IMR-90 (cell line): ENCODE results near the gene GRID1. TPM values are rescaled to one million over a fixed set of nuclear protein-coding genes. Genes with fewer than 3 reads are reported as not detected.

ENCODE experiments used
- ATAC-seq: fragments of 200-7000 bp; cut with Tn5 transposase; 2 replicates; pipeline ENCODE4 v1.9.1; 2020; ENCODE audit warnings: low read depth, mild to moderate bottlenecking, moderate library complexity
- BruUV-seq: library from RNA; stranded (reverse); fragments of 400-500 nt; replicated peaks from 2 replicates; lab custom pipeline; 2021; lab: Mats Ljungman, UMichigan
- CTCF ChIA-PET: fragments of 300-600 bp; formaldehyde crosslinking; extraction: SDS; loops from one replicate; lab custom pipeline; 2021; ENCODE audit warnings: antibody characterized with exemption; lab: Yijun Ruan, JAX
- POLR2A ChIA-PET: fragments of 300-600 bp; sonication (Branson Sonifier 250); formaldehyde crosslinking; loops from one replicate; lab custom pipeline; 2022; ENCODE audit warnings: antibody characterized with exemption; ENCODE audit not compliant: unreplicated experiment; lab: Charles Lee
- DNase-seq: peaks from one replicate; pipeline ENCODE4 v3.0.0; 2013
- H2AFZ ChIP-seq: replicated peaks from 2 replicates; pipeline ENCODE3; 2013; ENCODE audit warnings: low read length, mild to moderate bottlenecking; ENCODE audit not compliant: poor library complexity
- H2AK5ac ChIP-seq: 2 replicates; pipeline ENCODE4 v1.6.1; 2013; ENCODE audit warnings: low read depth, low read length, inconsistent platforms
- H2AK9ac ChIP-seq: replicated peaks from 2 replicates; pipeline ENCODE3; 2013; ENCODE audit warnings: mild to moderate bottlenecking, low read depth, low read length, moderate library complexity; ENCODE audit not compliant: poor library complexity
- H2BK120ac ChIP-seq: 2 replicates; pipeline ENCODE4 v1.6.1; 2013; ENCODE audit warnings: low read depth, low read length, inconsistent platforms
- H2BK15ac ChIP-seq: 3 replicates; pipeline ENCODE4 v1.6.1; 2013; ENCODE audit warnings: low read depth, low read length, inconsistent platforms
- H2BK20ac ChIP-seq: 2 replicates; pipeline ENCODE4 v1.6.1; 2013; ENCODE audit warnings: low read depth, mild to moderate bottlenecking, inconsistent platforms, low read length, moderate library complexity
- H2BK5ac ChIP-seq: 2 replicates; pipeline ENCODE4 v1.6.1; 2013; ENCODE audit warnings: mild to moderate bottlenecking, low read depth, low read length, inconsistent platforms; ENCODE audit not compliant: poor library complexity, severe bottlenecking
- H3K14ac ChIP-seq: replicated peaks from 2 replicates; pipeline ENCODE4 v1.6.1; 2013; ENCODE audit warnings: low read depth, low read length, inconsistent platforms
- H3K18ac ChIP-seq: 2 replicates; pipeline ENCODE4 v1.6.1; 2013; ENCODE audit warnings: low read depth, low read length, control low read depth
- H3K23ac ChIP-seq: 2 replicates; pipeline ENCODE4 v1.6.1; 2013; ENCODE audit warnings: low read depth, low read length, inconsistent platforms
- H3K27ac ChIP-seq: 2 replicates; pipeline ENCODE4 v1.5.1; 2013; ENCODE audit warnings: mild to moderate bottlenecking, control low read depth, low read length; ENCODE audit not compliant: insufficient read depth
- H3K27me3 ChIP-seq: 2 replicates; pipeline ENCODE4 v1.6.1; 2013; ENCODE audit warnings: low read length; ENCODE audit not compliant: control insufficient read depth, insufficient read depth
- H3K36me3 ChIP-seq: 2 replicates; pipeline ENCODE4 v1.6.1; 2013; ENCODE audit warnings: low read length, mixed read lengths; ENCODE audit not compliant: control insufficient read depth, insufficient read depth
- H3K4ac ChIP-seq: 2 replicates; pipeline ENCODE4 v1.6.1; 2013; ENCODE audit warnings: low read depth, low read length, inconsistent platforms
- H3K4me1 ChIP-seq: 2 replicates; pipeline ENCODE4 v1.6.1; 2013; ENCODE audit warnings: low read length, mixed read lengths; ENCODE audit not compliant: control insufficient read depth, insufficient read depth
- H3K4me2 ChIP-seq: 2 replicates; pipeline ENCODE4 v1.6.1; 2013; ENCODE audit warnings: low read depth, mild to moderate bottlenecking, control low read depth, low read length, moderate library complexity
- H3K4me3 ChIP-seq: 2 replicates; pipeline ENCODE4 v1.5.1; 2013; ENCODE audit warnings: low read depth, mild to moderate bottlenecking, control low read depth, low read length, moderate library complexity; ENCODE audit not compliant: insufficient read depth
- H3K56ac ChIP-seq: 2 replicates; pipeline ENCODE4 v1.6.1; 2013; ENCODE audit warnings: low read length, inconsistent platforms; ENCODE audit not compliant: insufficient read depth; ENCODE audit errors: extremely low read depth
- H3K79me1 ChIP-seq, 2 experiments: 2 replicates each; pipeline ENCODE4 v1.6.1; 2013; ENCODE audit warnings: low read length in 2 of 2, inconsistent platforms in 1 of 2, low read depth in 1 of 2
- H3K9ac ChIP-seq: 2 replicates; pipeline ENCODE4 v1.6.1; 2013; ENCODE audit warnings: low read depth, low read length, control low read depth
- H3K9me1 ChIP-seq: 2 replicates; pipeline ENCODE4 v1.6.1; 2013; ENCODE audit warnings: low read length, inconsistent platforms; ENCODE audit not compliant: insufficient read depth
- H3K9me3 ChIP-seq: 2 replicates; pipeline ENCODE4 v1.6.1; 2013; ENCODE audit warnings: low read length; ENCODE audit not compliant: control insufficient read depth, insufficient read depth
- H4K20me1 ChIP-seq: 2 replicates; pipeline ENCODE4 v1.6.1; 2013; ENCODE audit warnings: low read length, inconsistent platforms; ENCODE audit not compliant: insufficient read depth
- H4K5ac ChIP-seq: 2 replicates; pipeline ENCODE4 v1.6.1; 2013; ENCODE audit warnings: mild to moderate bottlenecking, low read depth, low read length, control low read depth
- H4K8ac ChIP-seq, 2 experiments: 2 replicates each; pipeline ENCODE4 v1.6.1; 2013; ENCODE audit warnings: low read depth in 2 of 2, low read length in 2 of 2, control low read depth in 1 of 2, inconsistent platforms in 1 of 2
- H4K91ac ChIP-seq: 2 replicates; pipeline ENCODE4 v1.6.1; 2013; ENCODE audit warnings: low read depth, low read length, inconsistent platforms; ENCODE audit not compliant: insufficient read depth
- BHLHE40 ChIP-seq: fragments of 150-350 bp; IDR thresholded peaks from 2 replicates; pipeline ENCODE4 v1.6.1; 2016; ENCODE audit warnings: mild to moderate bottlenecking, low read depth, low read length
- CEBPB ChIP-seq: IDR thresholded peaks from 2 replicates; pipeline ENCODE4 v1.6.1; 2012; ENCODE audit warnings: low read depth, low read length, improper control_type of control experiment
- CHD1 ChIP-seq: IDR thresholded peaks from 2 replicates; pipeline ENCODE4 v1.6.1; 2012; ENCODE audit warnings: low read depth, low read length, improper control_type of control experiment
- CTCF ChIP-seq: conservative IDR thresholded peaks from 2 replicates; pipeline ENCODE4 v1.5.1; 2012; ENCODE audit warnings: mild to moderate bottlenecking, low read depth, low read length, improper control_type of control experiment
- ELK1 ChIP-seq: fragments of 150-350 bp; IDR thresholded peaks from 2 replicates; pipeline ENCODE4 v1.6.1; 2016; ENCODE audit warnings: low read depth, mild to moderate bottlenecking, low read length, moderate library complexity, borderline replicate concordance
- FOS ChIP-seq: fragments of 150-350 bp; IDR thresholded peaks from 2 replicates; pipeline ENCODE4 v1.6.1; 2016; ENCODE audit warnings: low read depth, low read length
- MAFK ChIP-seq: IDR thresholded peaks from 2 replicates; pipeline ENCODE4 v1.6.1; 2012; ENCODE audit warnings: low read depth, low read length, improper control_type of control experiment
- MAZ ChIP-seq: IDR thresholded peaks from 2 replicates; pipeline ENCODE4 v1.6.1; 2012; ENCODE audit warnings: low read depth, mild to moderate bottlenecking, low read length, improper control_type of control experiment, moderate library complexity, borderline replicate concordance
- MXI1 ChIP-seq: IDR thresholded peaks from 2 replicates; pipeline ENCODE4 v1.6.1; 2012; ENCODE audit warnings: low read depth, mild to moderate bottlenecking, low read length, moderate library complexity, borderline replicate concordance
- NFE2L2 ChIP-seq: fragments of 150-350 bp; IDR thresholded peaks from 2 replicates; pipeline ENCODE4 v1.6.1; 2016; ENCODE audit warnings: low read depth, mild to moderate bottlenecking, low read length
- POLR2A ChIP-seq: IDR thresholded peaks from 2 replicates; pipeline ENCODE4 v1.6.1; 2012; ENCODE audit warnings: mild to moderate bottlenecking, low read depth, low read length
- RAD21 ChIP-seq: IDR thresholded peaks from 2 replicates; pipeline ENCODE4 v1.6.1; 2012; ENCODE audit warnings: low read length, improper control_type of control experiment
- RCOR1 ChIP-seq: IDR thresholded peaks from 2 replicates; pipeline ENCODE4 v1.6.1; 2012; ENCODE audit warnings: mild to moderate bottlenecking, low read length, improper control_type of control experiment; ENCODE audit not compliant: insufficient replicate concordance
- SMC3 ChIP-seq: fragments of 150-350 bp; IDR thresholded peaks from 2 replicates; pipeline ENCODE4 v1.6.1; 2016; ENCODE audit warnings: low read depth, mild to moderate bottlenecking, antibody characterized with exemption, low read length, moderate library complexity
- USF2 ChIP-seq: fragments of 150-350 bp; IDR thresholded peaks from 2 replicates; pipeline ENCODE4 v1.6.1; 2017; ENCODE audit warnings: mild to moderate bottlenecking, antibody characterized with exemption, low read length, low read depth
- WGBS, 2 experiments: methylation state at CpG; one replicate each; pipeline versions ENCODE4 v1.1.5 to v1.1.7; 2013; ENCODE audit warnings: missing lambda C conversion rate in 2 of 2; ENCODE audit not compliant: insufficient read length in 1 of 2; ENCODE audit errors: extremely low coverage in 2 of 2; 5-methylcytosine and 5-hydroxymethylcytosine counted together
- dilution Hi-C: fragments of 300-500 bp; cut with HindIII; formaldehyde crosslinking; loops from one replicate; pipeline ENCODE4 v1.14.3; 2018; ENCODE audit warnings: low sequenced_read_pairs; ENCODE audit not compliant: unreplicated experiment
- in situ Hi-C: fragments of 300-500 bp; cut with MboI; formaldehyde crosslinking; loops from 3 replicates; pipeline ENCODE4 v1.14.3; 2019; ENCODE audit warnings: low sequenced_read_pairs, inconsistent platforms, mixed read lengths
- intact Hi-C: fragments of 100-400 bp; cut with micrococcal nuclease; formaldehyde crosslinking; loops from 2 replicates; pipeline ENCODE4 v1.10.0; 2022
- polyA plus RNA-seq, 3 experiments: library from polyadenylated mRNA; depleted of rRNA; stranded (reverse); fragments of >200 nt; gene quantifications; 2 replicates each; pipeline ENCODE4 v1.2.3, GENCODE V29; 2012; ENCODE audit warnings: low replicate concordance in 1 of 3
- total RNA-seq: library from RNA; depleted of rRNA; stranded (reverse); fragments of >200 nt; gene quantifications from 2 replicates; pipeline ENCODE4 v1.2.3, GENCODE V29; 2012

The GRID1 gene
- total and polyA plus RNA-seq, 2 of the 4 experiments (the other 2 are of a cell fraction): not detected

GRCh38 chr10:86286236-86287109 is 80.1 kb downstream of the GRID1 start:
- CTCF ChIA-PET: no interaction called here
- H3K79me1 ChIP-seq: no peaks in the 10 kb centered on the region
- no peak overlapping the region for H3K14ac ChIP-seq
- H3K9me1 ChIP-seq: 0 out of 2 replicates have a peak, but pooled peaks cover 3% of the 10 kb centered on the region
- H3K27ac ChIP-seq: no peak overlapping the region
- no peak overlapping the region for H3K18ac ChIP-seq
- no peak overlapping the region for H2AK9ac ChIP-seq
- no peak overlapping the region for H3K4ac ChIP-seq
- no peak overlapping the region for H4K91ac ChIP-seq
- no peaks in the 10 kb centered on the region for H3K4me1 ChIP-seq
- intact Hi-C loops: no loop called here
- H3K4me2 ChIP-seq: no peak overlapping the region
- DNase-seq: no peak
- no peak overlapping the region for H3K4me3 ChIP-seq
- no peak overlapping the region for H4K8ac ChIP-seq
- dilution Hi-C loops: no loop called here
- H3K9ac ChIP-seq: no peak overlapping the region
- H2BK20ac ChIP-seq: no peak overlapping the region
- H2BK15ac ChIP-seq: no peak overlapping the region
- no peak for ATAC-seq
- WGBS, 2 experiments: 62% methylated on average over 7 of the region's 18 CpGs; no CpG with 5 or more reads in 1 of the 2 experiments
- H4K5ac ChIP-seq: no peak overlapping the region
- no peak overlapping the region for H3K56ac ChIP-seq
- POLR2A ChIA-PET: no interaction called here
- no peak overlapping the region for H2AFZ ChIP-seq
- in situ Hi-C loops: no loop called here
- no peak overlapping the region for H3K23ac ChIP-seq
- no peaks in the 10 kb centered on the region for H3K27me3 ChIP-seq
- H2BK120ac ChIP-seq: no peak overlapping the region
- BruUV-seq: no TSS peak
- no peaks in the 10 kb centered on the region for H4K20me1 ChIP-seq
- no peaks in the 10 kb centered on the region for H3K9me3 ChIP-seq
- no peaks in the 10 kb centered on the region for H3K36me3 ChIP-seq
- no peak overlapping the region for H2BK5ac ChIP-seq
- no peak overlapping the region for H2AK5ac ChIP-seq
- TF ChIP-seq NFE2L2: no peak
- TF ChIP-seq BHLHE40: no peak
- TF ChIP-seq MAFK: no peak
- no peak for TF ChIP-seq USF2
- TF ChIP-seq CTCF: no peak
- no peak for TF ChIP-seq SMC3
- no peak for TF ChIP-seq MXI1
- no peak for TF ChIP-seq CEBPB
- no peak for TF ChIP-seq RCOR1
- no peak for TF ChIP-seq POLR2A
- no peak for TF ChIP-seq RAD21
- TF ChIP-seq MAZ: no peak
- no peak for TF ChIP-seq CHD1
- no peak for TF ChIP-seq FOS
- TF ChIP-seq ELK1: no peak
